GM23338 (cell line): ENCODE data around the gene XPNPEP1.

Source experiments
- CTCF ChIP-seq, 2 experiments: fragments of 200-600 bp in 1 of 2; sonication (generic) in 1 of 2; conservative IDR thresholded peaks; 2 replicates each; pipeline versions ENCODE4 v1.5.1 to v1.6.1; 2016 to 2017; ENCODE audit warnings: antibody characterized with exemption in 2 of 2, low read depth in 2 of 2, mild to moderate bottlenecking in 2 of 2, moderate library complexity in 1 of 2
- EZH2 ChIP-seq: fragments of 200-600 bp; sonication (generic); IDR thresholded peaks from one replicate; pipeline ENCODE4 v1.8.0; 2017; ENCODE audit warnings: antibody characterized with exemption, mild to moderate bottlenecking, low read depth; ENCODE audit not compliant: unreplicated experiment
- POLR2AphosphoS5 ChIP-seq: IDR thresholded peaks from 2 replicates; pipeline ENCODE4 v1.6.1; 2016; ENCODE audit warnings: antibody characterized with exemption, low read depth
- ZNF331 ChIP-seq: fragments of 250-450 bp; sonication (Bioruptor Pico); IDR thresholded peaks from 2 replicates; pipeline ENCODE4 v1.5.0; 2020; ENCODE audit warnings: low read depth, mild to moderate bottlenecking, moderate library complexity

GRCh38 chr10:109861081-109861480 lies 62.2 kb downstream of the XPNPEP1 start:
- TF ChIP-seq CTCF (conservative IDR thresholded peaks at IDR 0.05; ENCODE audit: low read depth in 2 of 2), result no peak
- no peak for TF ChIP-seq EZH2
- no peak for TF ChIP-seq ZNF331 (CRISPR knock-in tag)
- TF ChIP-seq POLR2AphosphoS5, result no peak
